SK-N-SH (cell line): ENCODE results near the gene MYO3A. TPM values are rescaled to one million over a fixed set of nuclear protein-coding genes. Genes with fewer than 3 reads are reported as not detected.

Source experiments
- CTCF ChIA-PET: fragments of 300-600, 350-600 bp; formaldehyde crosslinking; extraction: SDS; loops from one replicate; lab custom pipeline; 2021; lab: Yijun Ruan, JAX
- POLR2A ChIA-PET: fragments of 350-600 bp; sonication (Branson Sonifier 250); formaldehyde crosslinking; extraction: SDS; loops from one replicate; lab custom pipeline; 2020; ENCODE audit warnings: antibody characterized with exemption, inconsistent platforms; lab: Yijun Ruan, JAX
- DNase-seq: peaks from one replicate; pipeline ENCODE4 v3.0.0; 2012
- H2AFZ ChIP-seq: fragments of 200-600 bp; sonication (generic); 2 replicates; pipeline ENCODE4 v1.8.1; 2016; ENCODE audit warnings: antibody characterized with exemption, mild to moderate bottlenecking, low read depth
- H3F3A ChIP-seq: fragments of 200-600 bp; sonication (generic); replicated peaks from 2 replicates; pipeline ENCODE3; 2016; ENCODE audit warnings: antibody characterized with exemption, mild to moderate bottlenecking; ENCODE audit not compliant: insufficient read depth
- H3K27ac ChIP-seq, 2 experiments: fragments of 200-500 bp in 1 of 2; fragments of 200-600 bp in 1 of 2; sonication (Bioruptor generic) in 1 of 2; sonication (generic), shearing (Covaris generic) in 1 of 2; 2 replicates each; pipeline versions ENCODE4 v1.5.1 to v1.6.1; 2014 to 2016; ENCODE audit warnings: low read depth in 2 of 2, inconsistent platforms in 1 of 2, low read length in 1 of 2, mild to moderate bottlenecking in 1 of 2, mixed read lengths in 1 of 2
- H3K27me3 ChIP-seq: fragments of 200-600 bp; sonication (generic), shearing (Covaris generic); 2 replicates; pipeline ENCODE4 v1.6.1; 2016; ENCODE audit warnings: mixed run types; ENCODE audit not compliant: insufficient read depth
- H3K36me3 ChIP-seq, 2 experiments: fragments of 200-500 bp in 1 of 2; fragments of 200-600 bp in 1 of 2; sonication (Bioruptor generic) in 1 of 2; sonication (generic) in 1 of 2; replicated peaks in 1 of 2; 2 replicates each; pipeline versions ENCODE3 to v1.5.1; 2014 to 2016; ENCODE audit warnings: low read length in 1 of 2, mild to moderate bottlenecking in 1 of 2; ENCODE audit not compliant: insufficient read depth in 2 of 2, control insufficient read depth in 1 of 2
- H3K4me1 ChIP-seq, 2 experiments: fragments of 200-500 bp in 1 of 2; fragments of 200-600 bp in 1 of 2; sonication (Bioruptor generic) in 1 of 2; sonication (generic), shearing (Covaris generic) in 1 of 2; 2 replicates each; pipeline versions ENCODE4 v1.5.1 to v1.6.1; 2014 to 2016; ENCODE audit warnings: low read depth in 1 of 2, low read length in 1 of 2, mixed run types in 1 of 2; ENCODE audit not compliant: insufficient read depth in 2 of 2, control insufficient read depth in 1 of 2
- H3K4me2 ChIP-seq: fragments of 200-600 bp; sonication (generic), shearing (Covaris generic); 2 replicates; pipeline ENCODE4 v1.6.1; 2017; ENCODE audit warnings: mixed run types
- H3K4me3 ChIP-seq, 2 experiments: fragments of 200-500 bp in 1 of 2; fragments of 200-600 bp in 1 of 2; sonication (Bioruptor generic) in 1 of 2; sonication (generic), shearing (Covaris generic) in 1 of 2; 2 replicates each; pipeline versions ENCODE4 v1.5.1 to v1.8.1; 2014 to 2016; ENCODE audit warnings: low read depth in 2 of 2, inconsistent platforms in 1 of 2, low read length in 1 of 2, mild to moderate bottlenecking in 1 of 2, mixed read lengths in 1 of 2, moderate library complexity in 1 of 2
- H3K79me2 ChIP-seq: fragments of 200-600 bp; sonication (generic); 2 replicates; pipeline ENCODE4 v1.8.1; 2017; ENCODE audit warnings: mild to moderate bottlenecking; ENCODE audit not compliant: insufficient read depth
- H3K9ac ChIP-seq: fragments of 200-600 bp; sonication (generic); 2 replicates; pipeline ENCODE4 v1.6.1; 2017; ENCODE audit warnings: mixed run types
- H3K9me2 ChIP-seq: fragments of 200-600 bp; sonication (generic); 2 replicates; pipeline ENCODE4 v1.6.1; 2017; ENCODE audit warnings: mixed run types
- H3K9me3 ChIP-seq: fragments of 200-600 bp; sonication (generic); 2 replicates; pipeline ENCODE4 v1.6.1; 2017; ENCODE audit warnings: mixed run types, mild to moderate bottlenecking, moderate library complexity
- H4K20me1 ChIP-seq: fragments of 200-600 bp; sonication (generic); 2 replicates; pipeline ENCODE4 v1.6.1; 2017; ENCODE audit warnings: mild to moderate bottlenecking, mixed run types; ENCODE audit not compliant: insufficient read depth
- EP300 ChIP-seq, 2 experiments: IDR thresholded peaks; 2 replicates each; pipeline versions ENCODE4 v1.4.0 to v1.6.1; 2012; ENCODE audit warnings: borderline replicate concordance in 1 of 2, low read depth in 1 of 2, low read length in 1 of 2
- EZH2phosphoT487 ChIP-seq: fragments of 200-600 bp; sonication (generic); IDR thresholded peaks from 2 replicates; pipeline ENCODE4 v1.6.1; 2017; ENCODE audit warnings: low read depth, mixed run types, mild to moderate bottlenecking, antibody characterized with exemption, moderate library complexity, borderline replicate concordance
- FOXM1 ChIP-seq: IDR thresholded peaks from 2 replicates; pipeline ENCODE4 v1.4.0; 2012; ENCODE audit warnings: low read depth, mild to moderate bottlenecking
- GATA2 ChIP-seq: sonication (generic); formaldehyde crosslinking; IDR thresholded peaks from 2 replicates; pipeline ENCODE4 v1.5.0; 2020; ENCODE audit warnings: mild to moderate bottlenecking, missing genetic modification reagents
- MEF2A ChIP-seq: IDR thresholded peaks from 2 replicates; pipeline ENCODE4 v1.4.0; 2012; ENCODE audit warnings: low read depth, borderline replicate concordance
- MXI1 ChIP-seq: IDR thresholded peaks from 2 replicates; pipeline ENCODE4 v1.6.1; 2012; ENCODE audit warnings: mild to moderate bottlenecking, low read depth, low read length, improper control_type of control experiment
- NFIC ChIP-seq: IDR thresholded peaks from 2 replicates; pipeline ENCODE4 v1.4.0; 2012; ENCODE audit warnings: borderline replicate concordance
- POLR2AphosphoS5 ChIP-seq: IDR thresholded peaks from 2 replicates; pipeline ENCODE4 v1.6.1; 2012; ENCODE audit warnings: low read depth, low read length
- RAD21 ChIP-seq: IDR thresholded peaks from 2 replicates; pipeline ENCODE4 v1.6.1; 2012; ENCODE audit warnings: mild to moderate bottlenecking, low read length
- RFX5 ChIP-seq: IDR thresholded peaks from 2 replicates; pipeline ENCODE4 v1.6.1; 2012; ENCODE audit warnings: mild to moderate bottlenecking, improper control_type of control experiment, low read length
- RXRA ChIP-seq: IDR thresholded peaks from 2 replicates; pipeline ENCODE4 v1.4.0; 2012; ENCODE audit warnings: low read depth, mild to moderate bottlenecking, borderline replicate concordance
- TEAD4 ChIP-seq: IDR thresholded peaks from 2 replicates; pipeline ENCODE4 v1.4.0; 2012; ENCODE audit warnings: mild to moderate bottlenecking, borderline replicate concordance; ENCODE audit not compliant: insufficient read depth
- WGBS: methylation state at CpG from one replicate; pipeline ENCODE4 v1.1.6; 2017; ENCODE audit warnings: low lambda C conversion rate; 5-methylcytosine and 5-hydroxymethylcytosine counted together
- polyA plus RNA-seq, 3 experiments: library from polyadenylated mRNA; depleted of rRNA; stranded (reverse); fragments of >200 nt; gene quantifications; 2 replicates each; pipeline ENCODE4 v1.2.3, GENCODE V29; 2012
- TF ChIP-seq, protein P1 (sequence below): fragments of 150-350 bp; IDR thresholded peaks from 2 replicates; pipeline ENCODE4 v1.6.1; 2017; ENCODE audit warnings: antibody characterized with exemption, low read length, low read depth, borderline replicate concordance
- TF ChIP-seq, protein P2 (sequence below): IDR thresholded peaks from 2 replicates; pipeline ENCODE4 v1.4.0; 2012; ENCODE audit warnings: low read depth, borderline replicate concordance
- TF ChIP-seq, protein P3 (sequence below): IDR thresholded peaks from 2 replicates; pipeline ENCODE4 v1.4.0; 2012; ENCODE audit warnings: low read depth
- TF ChIP-seq, protein P4 (sequence below): IDR thresholded peaks from 2 replicates; pipeline ENCODE4; 2012

Gene MYO3A
- polyA plus RNA-seq, 1 of the 3 experiments (the other 2 are of a cell fraction) = not detected

GRCh38 chr10:26157734-26158133 lies 223.7 kb downstream of the MYO3A start:
- no peaks in the 10 kb centered on the region for H3K4me1 ChIP-seq
- H3K36me3 ChIP-seq = no peaks in the 10 kb centered on the region
- no peak overlapping the region for H3K4me2 ChIP-seq
- no peaks in the 10 kb centered on the region for H3K79me2 ChIP-seq
- H3K9me2 ChIP-seq = no peaks in the 10 kb centered on the region
- H4K20me1 ChIP-seq = no peaks in the 10 kb centered on the region
- WGBS = 0% methylated on average over 3 of the region's 4 CpGs
- no peak for TF ChIP-seq EZH2phosphoT487
- no peak for TF ChIP-seq EP300 (IDR thresholded peaks at IDR 0.05; ENCODE audit: borderline replicate concordance in 1 of 2, low read depth in 1 of 2, low read length in 1 of 2)
- TF ChIP-seq TEAD4 = no peak
- TF ChIP-seq, protein P1, sequence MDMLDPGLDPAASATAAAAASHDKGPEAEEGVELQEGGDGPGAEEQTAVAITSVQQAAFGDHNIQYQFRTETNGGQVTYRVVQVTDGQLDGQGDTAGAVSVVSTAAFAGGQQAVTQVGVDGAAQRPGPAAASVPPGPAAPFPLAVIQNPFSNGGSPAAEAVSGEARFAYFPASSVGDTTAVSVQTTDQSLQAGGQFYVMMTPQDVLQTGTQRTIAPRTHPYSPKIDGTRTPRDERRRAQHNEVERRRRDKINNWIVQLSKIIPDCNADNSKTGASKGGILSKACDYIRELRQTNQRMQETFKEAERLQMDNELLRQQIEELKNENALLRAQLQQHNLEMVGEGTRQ = no peak
- TF ChIP-seq RFX5 = no peak
- no peak for TF ChIP-seq FOXM1
- TF ChIP-seq, protein P2, sequence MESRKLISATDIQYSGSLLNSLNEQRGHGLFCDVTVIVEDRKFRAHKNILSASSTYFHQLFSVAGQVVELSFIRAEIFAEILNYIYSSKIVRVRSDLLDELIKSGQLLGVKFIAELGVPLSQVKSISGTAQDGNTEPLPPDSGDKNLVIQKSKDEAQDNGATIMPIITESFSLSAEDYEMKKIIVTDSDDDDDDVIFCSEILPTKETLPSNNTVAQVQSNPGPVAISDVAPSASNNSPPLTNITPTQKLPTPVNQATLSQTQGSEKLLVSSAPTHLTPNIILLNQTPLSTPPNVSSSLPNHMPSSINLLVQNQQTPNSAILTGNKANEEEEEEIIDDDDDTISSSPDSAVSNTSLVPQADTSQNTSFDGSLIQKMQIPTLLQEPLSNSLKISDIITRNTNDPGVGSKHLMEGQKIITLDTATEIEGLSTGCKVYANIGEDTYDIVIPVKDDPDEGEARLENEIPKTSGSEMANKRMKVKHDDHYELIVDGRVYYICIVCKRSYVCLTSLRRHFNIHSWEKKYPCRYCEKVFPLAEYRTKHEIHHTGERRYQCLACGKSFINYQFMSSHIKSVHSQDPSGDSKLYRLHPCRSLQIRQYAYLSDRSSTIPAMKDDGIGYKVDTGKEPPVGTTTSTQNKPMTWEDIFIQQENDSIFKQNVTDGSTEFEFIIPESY = no peak
- POLR2A ChIA-PET = no interaction called here
- H3F3A ChIP-seq = no peaks in the 10 kb centered on the region
- no peak overlapping the region for H2AFZ ChIP-seq
- CTCF ChIA-PET = no interaction called here
- no peak overlapping the region for H3K9ac ChIP-seq
- no peak overlapping the region for H3K27ac ChIP-seq
- H3K4me3 ChIP-seq = no peak overlapping the region
- DNase-seq = no peak
- H3K27me3 ChIP-seq = no peaks in the 10 kb centered on the region; the same call in 1 of the 2 replicates
- no peaks in the 10 kb centered on the region for H3K9me3 ChIP-seq

DNA sequence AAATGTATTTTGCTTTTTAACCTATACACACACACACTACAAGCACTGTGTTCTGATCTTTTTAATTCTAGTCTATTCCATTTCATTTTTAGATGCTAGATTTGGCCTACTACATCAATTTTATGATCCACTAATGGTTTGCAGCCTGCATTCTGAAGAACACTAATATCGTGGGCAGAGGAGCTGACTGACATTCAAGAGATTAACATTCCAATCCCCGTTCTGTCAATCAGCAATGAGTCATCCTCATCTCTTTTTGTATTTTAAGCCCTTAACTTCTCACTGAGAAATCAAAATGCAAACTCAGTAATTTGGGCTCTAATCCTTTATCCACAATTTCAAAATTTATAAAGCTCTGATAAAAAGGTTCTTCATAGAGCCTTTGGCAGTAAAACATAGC lies 235.4 kb downstream of the MYO3A start:
- Histone ChIP-seq H3K79me2 (no peaks in the 10 kb centered on the region), H3K27me3 (0 out of 2 replicates have a peak, but pooled peaks cover 5% of the 10 kb centered on the region), H3K4me1 (no peaks in the 10 kb centered on the region), H3K36me3 (no peaks in the 10 kb centered on the region), H3K9ac (no peak overlapping the region), H3K27ac (no peak overlapping the region), H2AFZ (no peak overlapping the region; the same call in 1 of the 2 replicates), H3K9me2 (no peaks in the 10 kb centered on the region), H3F3A (no peaks in the 10 kb centered on the region), H4K20me1 (no peaks in the 10 kb centered on the region), H3K4me2 (no peak overlapping the region), H3K9me3 (no peaks in the 10 kb centered on the region), H3K4me3 (no peak overlapping the region)
- ChIA-PET CTCF (no interaction called here), POLR2A (no interaction called here)
- no peak for TF ChIP-seq RXRA
- TF ChIP-seq, protein P3, sequence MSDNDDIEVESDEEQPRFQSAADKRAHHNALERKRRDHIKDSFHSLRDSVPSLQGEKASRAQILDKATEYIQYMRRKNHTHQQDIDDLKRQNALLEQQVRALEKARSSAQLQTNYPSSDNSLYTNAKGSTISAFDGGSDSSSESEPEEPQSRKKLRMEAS = no peak
- no peak for TF ChIP-seq MXI1
- no peak for TF ChIP-seq NFIC
- TF ChIP-seq, protein P4, sequence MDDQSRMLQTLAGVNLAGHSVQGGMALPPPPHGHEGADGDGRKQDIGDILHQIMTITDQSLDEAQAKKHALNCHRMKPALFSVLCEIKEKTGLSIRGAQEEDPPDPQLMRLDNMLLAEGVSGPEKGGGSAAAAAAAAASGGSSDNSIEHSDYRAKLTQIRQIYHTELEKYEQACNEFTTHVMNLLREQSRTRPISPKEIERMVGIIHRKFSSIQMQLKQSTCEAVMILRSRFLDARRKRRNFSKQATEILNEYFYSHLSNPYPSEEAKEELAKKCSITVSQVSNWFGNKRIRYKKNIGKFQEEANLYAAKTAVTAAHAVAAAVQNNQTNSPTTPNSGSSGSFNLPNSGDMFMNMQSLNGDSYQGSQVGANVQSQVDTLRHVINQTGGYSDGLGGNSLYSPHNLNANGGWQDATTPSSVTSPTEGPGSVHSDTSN = no peak
- TF ChIP-seq FOXM1 = no peak
- TF ChIP-seq RAD21 = no peak
- no peak for TF ChIP-seq POLR2AphosphoS5
- no peak for TF ChIP-seq EP300 (IDR thresholded peaks at IDR 0.05; ENCODE audit: borderline replicate concordance in 1 of 2, low read depth in 1 of 2, low read length in 1 of 2)
- no peak for TF ChIP-seq GATA2 (CRISPR knock-in tag)
- no peak for TF ChIP-seq MEF2A
- DNase-seq = no peak
- WGBS = 0% methylated on average over 2 of the region's 2 CpGs
